Measurements from ENCODE around the gene INO80C.

The INO80C gene

GRCh38 chr18:35418610-35419009 lies 79.2 kb downstream of the INO80C start:
- no peak for DNase-seq

All from activated CD4-positive, alpha-beta T cell treated with anti-CD3 and anti-CD28 coated beads for 48 hours (primary cell).